ENCODE data around the gene SLCO1B1. TPM values are rescaled to one million over a fixed set of nuclear protein-coding genes. Genes with fewer than 3 reads are reported as not detected.

Gene SLCO1B1
- total and polyA plus RNA-seq, 2 donors (not counting 3 experiments of a cell fraction or from before 2014, with no cell fraction given) = not detected

DNA sequence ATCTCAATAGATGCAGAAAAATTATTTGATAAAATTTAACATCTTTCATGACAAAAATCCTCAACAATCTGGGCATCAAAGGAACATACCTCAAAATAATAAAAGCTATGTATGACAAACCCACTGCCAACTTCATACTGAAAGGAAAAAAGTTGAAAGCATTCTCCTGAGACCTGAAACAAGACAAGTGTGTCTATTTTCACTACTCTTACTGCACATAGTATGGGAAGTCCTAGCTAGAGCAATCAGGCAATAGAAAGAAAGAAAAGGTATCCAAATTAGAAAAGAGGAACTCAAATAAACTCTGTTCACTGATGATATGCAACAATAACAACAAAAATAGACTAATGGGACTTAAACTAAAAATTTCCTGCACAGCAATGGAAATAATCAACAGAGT is 90.1 kb downstream of the SLCO1B1 start:
- H3K4me3 ChIP-seq (replicated peaks in 1 of 3; ENCODE audit: insufficient read depth in 1 of 3, low read depth in 1 of 3, low read length in 3 of 3) = no peak overlapping the region
- no peak for FAIRE-seq
- intact Hi-C loops (cut with micrococcal nuclease) = no loop called here
- no peak overlapping the region for H3K4me2 ChIP-seq (ENCODE audit: insufficient read depth, low read length)
- TF ChIP-seq JUN (IDR thresholded peaks at IDR 0.05; ENCODE audit: borderline replicate concordance, insufficient read depth, insufficient read length, low read depth) (no peak), POLR2A (IDR thresholded peaks at IDR 0.05; ENCODE audit: low read depth, low read length) (no peak)
- TF ChIP-seq, protein P1, sequence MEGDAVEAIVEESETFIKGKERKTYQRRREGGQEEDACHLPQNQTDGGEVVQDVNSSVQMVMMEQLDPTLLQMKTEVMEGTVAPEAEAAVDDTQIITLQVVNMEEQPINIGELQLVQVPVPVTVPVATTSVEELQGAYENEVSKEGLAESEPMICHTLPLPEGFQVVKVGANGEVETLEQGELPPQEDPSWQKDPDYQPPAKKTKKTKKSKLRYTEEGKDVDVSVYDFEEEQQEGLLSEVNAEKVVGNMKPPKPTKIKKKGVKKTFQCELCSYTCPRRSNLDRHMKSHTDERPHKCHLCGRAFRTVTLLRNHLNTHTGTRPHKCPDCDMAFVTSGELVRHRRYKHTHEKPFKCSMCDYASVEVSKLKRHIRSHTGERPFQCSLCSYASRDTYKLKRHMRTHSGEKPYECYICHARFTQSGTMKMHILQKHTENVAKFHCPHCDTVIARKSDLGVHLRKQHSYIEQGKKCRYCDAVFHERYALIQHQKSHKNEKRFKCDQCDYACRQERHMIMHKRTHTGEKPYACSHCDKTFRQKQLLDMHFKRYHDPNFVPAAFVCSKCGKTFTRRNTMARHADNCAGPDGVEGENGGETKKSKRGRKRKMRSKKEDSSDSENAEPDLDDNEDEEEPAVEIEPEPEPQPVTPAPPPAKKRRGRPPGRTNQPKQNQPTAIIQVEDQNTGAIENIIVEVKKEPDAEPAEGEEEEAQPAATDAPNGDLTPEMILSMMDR (IDR thresholded peaks at IDR 0.05; ENCODE audit: extremely low read depth in 1 of 2, insufficient read depth in 1 of 2, low read depth in 1 of 2, low read length in 2 of 2) = no peak
- H3K9ac ChIP-seq (replicated peaks; ENCODE audit: extremely low read depth, insufficient read depth, low read length) = no peak overlapping the region
- ChIA-PET POLR2A (no interaction called here), CTCF (no interaction called here)
- H2AFZ ChIP-seq (ENCODE audit: low read depth, low read length) = no peak overlapping the region
- H3K36me3 ChIP-seq (ENCODE audit: control insufficient read depth in 2 of 2, extremely low read depth in 1 of 2, insufficient read depth in 2 of 2, low read length in 2 of 2) = no peaks in the 10 kb centered on the region
- no peak for DNase-seq (ENCODE audit: low read depth, low spot score)
- no peaks in the 10 kb centered on the region for H4K20me1 ChIP-seq (replicated peaks; ENCODE audit: control insufficient read depth, extremely low read depth, insufficient read depth, low read length)
- H3K27me3 ChIP-seq (ENCODE audit: control insufficient read depth in 2 of 2, insufficient read depth in 2 of 2, low read length in 2 of 2) = no peaks in the 10 kb centered on the region
- no peaks in the 10 kb centered on the region for H3K4me1 ChIP-seq (ENCODE audit: control insufficient read depth, extremely low read depth, insufficient read depth, low read length)
- no peaks in the 10 kb centered on the region for H3K9me1 ChIP-seq (replicated peaks; ENCODE audit: control insufficient read depth, extremely low read depth, insufficient read depth, low read length)
- no TSS peak for BruUV-seq (replicated peaks)
- no peaks in the 10 kb centered on the region for H3K79me2 ChIP-seq (ENCODE audit: control insufficient read depth, insufficient read depth, low read length)
- dilution Hi-C loops (cut with MboI; ENCODE audit: extremely low pct_ligation_motif_present, low sequenced_read_pairs) = no loop called here
- no peak overlapping the region for H3K27ac ChIP-seq (ENCODE audit: insufficient read depth, low read depth, low read length)
- H3K9me3 ChIP-seq (replicated peaks; ENCODE audit: control insufficient read depth, insufficient read depth, low read length) = no peaks in the 10 kb centered on the region

DNA sequence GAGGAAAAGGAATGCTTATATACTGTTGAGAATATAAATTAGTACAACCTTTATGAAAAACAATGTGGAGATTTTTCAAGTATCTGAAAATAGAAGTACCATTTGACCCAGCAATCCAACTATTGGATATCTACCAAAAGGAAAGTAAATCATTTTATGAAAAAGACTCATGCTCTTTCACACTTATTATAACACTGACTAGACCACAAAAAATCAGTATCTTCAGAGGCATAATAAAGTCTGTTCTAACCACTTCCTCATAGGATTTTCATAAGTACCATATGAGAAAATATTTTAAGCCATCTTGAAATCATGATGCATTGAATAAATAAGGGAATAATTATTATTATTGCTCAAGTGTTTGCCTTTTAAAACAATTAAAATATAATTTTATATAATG is 90.8 kb downstream of the SLCO1B1 start:
- Histone ChIP-seq H3K79me2 (ENCODE audit: control insufficient read depth, insufficient read depth, low read length) (no peaks in the 10 kb centered on the region), H3K4me2 (ENCODE audit: insufficient read depth, low read length) (no peak overlapping the region), H3K9me3 (replicated peaks; ENCODE audit: control insufficient read depth, insufficient read depth, low read length) (no peaks in the 10 kb centered on the region), H3K4me3 (replicated peaks in 1 of 3; ENCODE audit: insufficient read depth in 1 of 3, low read depth in 1 of 3, low read length in 3 of 3) (no peak overlapping the region), H3K27ac (ENCODE audit: insufficient read depth, low read depth, low read length) (no peak overlapping the region), H2AFZ (ENCODE audit: low read depth, low read length) (no peak overlapping the region), H3K27me3 (ENCODE audit: control insufficient read depth in 2 of 2, insufficient read depth in 2 of 2, low read length in 2 of 2) (no peaks in the 10 kb centered on the region), H3K4me1 (ENCODE audit: control insufficient read depth, extremely low read depth, insufficient read depth, low read length) (no peaks in the 10 kb centered on the region), H3K9me1 (replicated peaks; ENCODE audit: control insufficient read depth, extremely low read depth, insufficient read depth, low read length) (no peaks in the 10 kb centered on the region), H3K9ac (replicated peaks; ENCODE audit: extremely low read depth, insufficient read depth, low read length) (no peak overlapping the region), H4K20me1 (replicated peaks; ENCODE audit: control insufficient read depth, extremely low read depth, insufficient read depth, low read length) (no peaks in the 10 kb centered on the region), H3K36me3 (ENCODE audit: control insufficient read depth in 2 of 2, extremely low read depth in 1 of 2, insufficient read depth in 2 of 2, low read length in 2 of 2) (no peaks in the 10 kb centered on the region)
- no peak for DNase-seq (ENCODE audit: low read depth, low spot score)
- no peak for TF ChIP-seq FOS (IDR thresholded peaks at IDR 0.05; ENCODE audit: borderline replicate concordance, insufficient read depth, low read length)
- no peak for TF ChIP-seq MYC (IDR thresholded peaks at IDR 0.05; ENCODE audit: low read depth, low read length)
- TF ChIP-seq, protein P2, sequence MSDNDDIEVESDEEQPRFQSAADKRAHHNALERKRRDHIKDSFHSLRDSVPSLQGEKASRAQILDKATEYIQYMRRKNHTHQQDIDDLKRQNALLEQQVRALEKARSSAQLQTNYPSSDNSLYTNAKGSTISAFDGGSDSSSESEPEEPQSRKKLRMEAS (IDR thresholded peaks at IDR 0.05; ENCODE audit: insufficient read depth, insufficient read length) = no peak
- no peak for TF ChIP-seq POLR2A (IDR thresholded peaks at IDR 0.05; ENCODE audit: low read depth, low read length)
- no peak for TF ChIP-seq GATA2 (IDR thresholded peaks at IDR 0.05; ENCODE audit: insufficient read depth, insufficient read length, low read depth, low read length)
- TF ChIP-seq EZH2 (IDR thresholded peaks at IDR 0.05; ENCODE audit: borderline replicate concordance, low read depth, low read length, severe bottlenecking) = no peak
- no peak for TF ChIP-seq POLR2AphosphoS5 (IDR thresholded peaks at IDR 0.05; ENCODE audit: insufficient read depth, low read depth, low read length)
- TF ChIP-seq, protein P1 (IDR thresholded peaks at IDR 0.05; ENCODE audit: extremely low read depth in 1 of 2, insufficient read depth in 1 of 2, low read depth in 1 of 2, low read length in 2 of 2) = no peak
- no peak for TF ChIP-seq JUN (IDR thresholded peaks at IDR 0.05; ENCODE audit: borderline replicate concordance, insufficient read depth, insufficient read length, low read depth)
- dilution Hi-C loops (cut with MboI; ENCODE audit: extremely low pct_ligation_motif_present, low sequenced_read_pairs) (no loop called here), intact Hi-C loops (cut with micrococcal nuclease) (no loop called here)
- POLR2A ChIA-PET = no interaction called here
- FAIRE-seq = no peak
- CTCF ChIA-PET = no interaction called here
- BruUV-seq (replicated peaks) = no TSS peak
